Ovary (tissue), 9 donors: ENCODE data around the gene CYP4V2. TPM values are rescaled to one million over a fixed set of nuclear protein-coding genes. Genes with fewer than 3 reads are reported as not detected.
A peak's percentile ranks its signal among the peaks of the same experiment; 100 is the strongest.

Experiments
- DNase-seq, 5 donors: peaks; one replicate each; pipeline ENCODE4 v3.0.0-alpha.2; 2019 to 2020
- H3K27ac ChIP-seq, 2 donors: fragments of 200-600 bp; one replicate each; pipeline versions ENCODE4 v1.5.1 to v1.8.0; 2019 to 2022
- H3K27me3 ChIP-seq: fragments of 200-600 bp; one replicate; pipeline ENCODE4 v1.8.0; 2022
- H3K36me3 ChIP-seq: fragments of 200-600 bp; sonication (generic); one replicate; pipeline ENCODE4 v1.5.1; 2019
- H3K4me1 ChIP-seq: one replicate; pipeline ENCODE4 v1.8.1; 2013; ENCODE audit warnings: mild to moderate bottlenecking, moderate library complexity; ENCODE audit not compliant: insufficient read depth
- H3K4me3 ChIP-seq: fragments of 200-600 bp; sonication (generic); one replicate; pipeline ENCODE4 v1.5.1; 2017
- H3K9me3 ChIP-seq, 2 donors: fragments of 200-600 bp in 1 of 2; sonication (generic) in 1 of 2; one replicate each; pipeline versions ENCODE4 v1.5.1 to v1.8.1; 2013 to 2019; ENCODE audit warnings: mild to moderate bottlenecking in 1 of 2, moderate library complexity in 1 of 2
- EP300 ChIP-seq: sonication (generic); formaldehyde crosslinking; IDR thresholded peaks from one replicate; pipeline ENCODE4 v1.6.1; 2017; ENCODE audit warnings: antibody characterized with exemption
- POLR2A ChIP-seq: fragments of 450-650 bp; IDR thresholded peaks from one replicate; pipeline ENCODE4 v1.6.1; 2017; ENCODE audit warnings: antibody characterized with exemption, mild to moderate bottlenecking, moderate library complexity
- WGBS, 3 donors: extraction: QIAGEN DNeasy Blood & Tissue Kit in 1 of 3; methylation state at CpG; one replicate each; pipeline versions ENCODE4 v1.1.5 to v1.1.7; 2013 to 2017; 5-methylcytosine and 5-hydroxymethylcytosine counted together
- intact Hi-C, 4 donors: fragments of 100-400 bp; cut with DNase I; formaldehyde crosslinking; loops; one replicate each; pipeline versions ENCODE4 v1.11.0 to v1.15.1; 2022 to 2023
- polyA plus RNA-seq, 2 donors: library from polyadenylated mRNA; stranded (reverse); fragments of 200-250 nt in 1 of 2; fragments of 350-450 nt in 1 of 2; fragmentation: Illumina TruSeq in 1 of 2; extraction: RNeasy Lipid Tissue Mini Kit (QIAGEN cat#74804) in 1 of 2; gene quantifications; one replicate each; pipeline ENCODE4 v1.2.3, GENCODE V29; 2013 to 2014
- total RNA-seq, 7 donors: library from RNA; depleted of rRNA in 2 of 7; stranded (reverse); fragments of >200 nt in 2 of 7; fragmentation: NEBNext Ultra II Directional in 3 of 7; extraction: Animal tissue kit (Norgen Biotek cat#: 25700) in 3 of 7; gene quantifications; one replicate each; pipeline versions ENCODE4 v1.1.0 to v1.2.4, GENCODE V29; 2016 to 2023
- TF ChIP-seq, protein P1 (sequence below), 3 donors: fragments of 450-650 bp in 2 of 3; fragments of 200-600 bp in 1 of 3; IDR thresholded peaks; one replicate each; pipeline versions ENCODE4 v1.5.1 to v1.8.0; 2016 to 2022; ENCODE audit warnings: antibody characterized with exemption in 3 of 3, mild to moderate bottlenecking in 1 of 3
- donor health status: DM: no; HTN: no; CAD: no; lungs with moderate emphysema.
- donor health status: DM: no; HTN: no; CAD: no.
- donor health status: Bipolar disorder and iron deficiency.
- donor health status: DM: yes; HTN: yes; CAD: no.
- donor health status: DM: no; HTN: no; CAD: no.
- donor health status: DM: yes; HTN: yes; CAD: no.

CYP4V2 gene
- total and polyA plus RNA-seq, 9 donors: 8.5 to 35.3 (median 17.9) TPM

GRCh38 chr4:186227744-186228513, 36.6 kb downstream of the CYP4V2 start:
- Histone ChIP-seq H3K9me3 (no peaks in the 10 kb centered on the region), H3K36me3 (no peaks in the 10 kb centered on the region), H3K4me3 (peak overlapping the region; percentile 2), H3K27ac (no peak overlapping the region), H3K27me3 (no peaks in the 10 kb centered on the region), H3K4me1 (peaks cover 2% of the 10 kb centered on the region)
- WGBS, 3 donors: 11 to 24% (median 14%) methylated on average over 2 of the region's 2 CpGs
- TF ChIP-seq EP300 (no peak), POLR2A (no peak)
- TF ChIP-seq, protein P1, sequence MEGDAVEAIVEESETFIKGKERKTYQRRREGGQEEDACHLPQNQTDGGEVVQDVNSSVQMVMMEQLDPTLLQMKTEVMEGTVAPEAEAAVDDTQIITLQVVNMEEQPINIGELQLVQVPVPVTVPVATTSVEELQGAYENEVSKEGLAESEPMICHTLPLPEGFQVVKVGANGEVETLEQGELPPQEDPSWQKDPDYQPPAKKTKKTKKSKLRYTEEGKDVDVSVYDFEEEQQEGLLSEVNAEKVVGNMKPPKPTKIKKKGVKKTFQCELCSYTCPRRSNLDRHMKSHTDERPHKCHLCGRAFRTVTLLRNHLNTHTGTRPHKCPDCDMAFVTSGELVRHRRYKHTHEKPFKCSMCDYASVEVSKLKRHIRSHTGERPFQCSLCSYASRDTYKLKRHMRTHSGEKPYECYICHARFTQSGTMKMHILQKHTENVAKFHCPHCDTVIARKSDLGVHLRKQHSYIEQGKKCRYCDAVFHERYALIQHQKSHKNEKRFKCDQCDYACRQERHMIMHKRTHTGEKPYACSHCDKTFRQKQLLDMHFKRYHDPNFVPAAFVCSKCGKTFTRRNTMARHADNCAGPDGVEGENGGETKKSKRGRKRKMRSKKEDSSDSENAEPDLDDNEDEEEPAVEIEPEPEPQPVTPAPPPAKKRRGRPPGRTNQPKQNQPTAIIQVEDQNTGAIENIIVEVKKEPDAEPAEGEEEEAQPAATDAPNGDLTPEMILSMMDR (IDR thresholded peaks at IDR 0.05): no peak
- DNase-seq: no peak
- intact Hi-C loops: no loop called here

GRCh38 chr4:186228514-186228894, 37.1 kb downstream of the CYP4V2 start:
- TF ChIP-seq EP300: no peak
- no peak for TF ChIP-seq POLR2A
- TF ChIP-seq, protein P1 (IDR thresholded peaks at IDR 0.05): no peak
- Histone ChIP-seq H3K27me3 (no peaks in the 10 kb centered on the region), H3K9me3 (no peaks in the 10 kb centered on the region), H3K4me1 (peaks cover 2% of the 10 kb centered on the region), H3K27ac (no peak overlapping the region), H3K36me3 (no peaks in the 10 kb centered on the region), H3K4me3 (peak overlapping the region; percentile 2)
- intact Hi-C loops: no loop called here
- 44 to 51% (median 50%) methylated on average over 2 of the region's 2 CpGs for WGBS, 3 donors
- DNase-seq: no peak

GRCh38 chr4:186234367-186234766, 43.0 kb downstream of the CYP4V2 start:
- Histone ChIP-seq H3K4me1 (no peaks in the 10 kb centered on the region), H3K36me3 (no peaks in the 10 kb centered on the region), H3K27ac (no peak overlapping the region), H3K4me3 (no peak overlapping the region), H3K9me3 (no peaks in the 10 kb centered on the region), H3K27me3 (no peaks in the 10 kb centered on the region)
- no peak for TF ChIP-seq POLR2A
- TF ChIP-seq, protein P1 (IDR thresholded peaks at IDR 0.05): no peak
- WGBS, 3 donors: 52 to 71% (median 60%) methylated on average over 2 of the region's 2 CpGs
- DNase-seq: no peak
- intact Hi-C loops: no loop called here

- Histone ChIP-seq H3K4me3 (no peak overlapping the region), H3K36me3 (no peaks in the 10 kb centered on the region), H3K4me1 (no peaks in the 10 kb centered on the region), H3K27ac (no peak overlapping the region), H3K27me3 (no peaks in the 10 kb centered on the region), H3K9me3 (no peaks in the 10 kb centered on the region)
- TF ChIP-seq, protein P1 (IDR thresholded peaks at IDR 0.05): no peak
- TF ChIP-seq POLR2A: no peak
- no peak for TF ChIP-seq EP300
- no peak for DNase-seq
- intact Hi-C loops: no loop called here
- 84 to 93% (median 87%) methylated on average over 4 of the region's 4 CpGs for WGBS, 3 donors
Measured at GRCh38 chr4:186236126-186236525, 44.8 kb downstream of the CYP4V2 start.
